GM06990 (cell line): ENCODE data around the gene CASP5.
"Not testable (repeated sequence)": the region's sequence is repeated elsewhere in the genome, so short reads cannot be mapped to it uniquely, and the experiment has no call there.

Experiments
- DNase-seq: peaks from one replicate; pipeline ENCODE4 v3.0.0-alpha.2; 2011; ENCODE audit not compliant: insufficient read length; ENCODE audit errors: extremely low read depth
- H3K27me3 ChIP-seq: replicated peaks from 2 replicates; pipeline ENCODE4 v1.6.0; 2011; ENCODE audit warnings: low read length; ENCODE audit not compliant: control insufficient read depth, insufficient read depth
- H3K36me3 ChIP-seq: 2 replicates; pipeline ENCODE4 v1.5.1; 2011; ENCODE audit warnings: low read length; ENCODE audit not compliant: control insufficient read depth, insufficient read depth
- H3K4me3 ChIP-seq: replicated peaks from 2 replicates; pipeline ENCODE4 v1.5.1; 2011; ENCODE audit warnings: low read depth, mild to moderate bottlenecking, control low read depth, low read length
- CTCF ChIP-seq: IDR thresholded peaks from 2 replicates; pipeline ENCODE4 v1.5.1; 2011; ENCODE audit warnings: low read length, control low read depth, mild to moderate bottlenecking, inconsistent platforms; ENCODE audit not compliant: insufficient read depth, poor library complexity, severe bottlenecking

Gene CASP5

GRCh38 chr11:104991994-104992393, 31.0 kb downstream of the CASP5 start:
- Histone ChIP-seq H3K36me3 (no peaks in the 10 kb centered on the region), H3K27me3 (no peaks in the 10 kb centered on the region), H3K4me3 (no peak overlapping the region)
- DNase-seq = no peak
- TF ChIP-seq CTCF = no peak

- Histone ChIP-seq H3K4me3 (no peak overlapping the region), H3K36me3 (no peaks in the 10 kb centered on the region), H3K27me3 (no peaks in the 10 kb centered on the region)
- no peak for DNase-seq
- TF ChIP-seq CTCF = no peak
Observed at GRCh38 chr11:104984808-104985207, 38.2 kb downstream of the CASP5 start.

GRCh38 chr11:104979839-104980238, 43.1 kb downstream of the CASP5 start:
- no peak for TF ChIP-seq CTCF
- Histone ChIP-seq H3K27me3 (no peaks in the 10 kb centered on the region), H3K36me3 (no peaks in the 10 kb centered on the region), H3K4me3 (no peak overlapping the region)
- DNase-seq = no peak

- Histone ChIP-seq H3K4me3 (no peak overlapping the region), H3K27me3 (no peaks in the 10 kb centered on the region), H3K36me3 (no peaks in the 10 kb centered on the region)
- no peak for TF ChIP-seq CTCF
- no peak for DNase-seq
Observed at GRCh38 chr11:104973616-104974015, 49.4 kb downstream of the CASP5 start.

GRCh38 chr11:104972924-104973323, 50.0 kb downstream of the CASP5 start:
- not testable (repeated sequence) for DNase-seq, H3K4me3 ChIP-seq, H3K36me3 ChIP-seq, H3K27me3 ChIP-seq

- no peak overlapping the region for H3K4me3 ChIP-seq
- H3K36me3 ChIP-seq = no peaks in the 10 kb centered on the region
- no peak for DNase-seq
- TF ChIP-seq CTCF = no peak
- no peaks in the 10 kb centered on the region for H3K27me3 ChIP-seq
Observed at GRCh38 chr11:104970756-104971155, 52.2 kb downstream of the CASP5 start.
